ENCODE results near the gene SPDYC.

Gene SPDYC

GRCh38 chr11:65207918-65208784, 38.1 kb downstream of the SPDYC start:
- DNase-seq = no peak

GRCh38 chr11:65208785-65209710, 39.0 kb downstream of the SPDYC start:
- DNase-seq = no peak

- DNase-seq = no peak
Observed at GRCh38 chr11:65209711-65210360, 39.8 kb downstream of the SPDYC start.

GRCh38 chr11:65210361-65210731, 40.3 kb downstream of the SPDYC start:
- DNase-seq = no peak

- DNase-seq = no peak
Observed at GRCh38 chr11:65210748-65211147, 40.7 kb downstream of the SPDYC start.

GRCh38 chr11:65211293-65212105, 41.5 kb downstream of the SPDYC start:
- DNase-seq = no peak

- no peak for DNase-seq
Observed at GRCh38 chr11:65212226-65212801, 42.3 kb downstream of the SPDYC start.

- DNase-seq = no peak
Observed at GRCh38 chr11:65213322-65214211, 43.5 kb downstream of the SPDYC start.

GRCh38 chr11:65214212-65214845, 44.3 kb downstream of the SPDYC start:
- no peak for DNase-seq

- DNase-seq = peak; percentile 39
Observed at GRCh38 chr11:65215441-65216076, 45.5 kb downstream of the SPDYC start.

GRCh38 chr11:65216830-65217229, 46.8 kb downstream of the SPDYC start:
- DNase-seq = no peak

GRCh38 chr11:65217441-65218423, 47.7 kb downstream of the SPDYC start:
- no peak for DNase-seq

- no peak for DNase-seq
Observed at GRCh38 chr11:65218446-65218845, 48.4 kb downstream of the SPDYC start.

GRCh38 chr11:65219930-65220213, 49.8 kb downstream of the SPDYC start:
- no peak for DNase-seq

GRCh38 chr11:65221026-65221425, 51.0 kb downstream of the SPDYC start:
- no peak for DNase-seq
